ENCODE results near the gene PLA2G2D. TPM values are rescaled to one million over a fixed set of nuclear protein-coding genes. Genes with fewer than 3 reads are reported as not detected.

The PLA2G2D gene
- total RNA-seq, 1 experiment from 2014 or later: not detected

- no peaks in the 10 kb centered on the region for H3K4me1 ChIP-seq (ENCODE audit: insufficient read depth, low read length, poor library complexity, severe bottlenecking)
- H3K4me3 ChIP-seq (ENCODE audit: low read depth, low read length, poor library complexity, severe bottlenecking): no peak overlapping the region
- H3K27me3 ChIP-seq (replicated peaks; ENCODE audit: insufficient read depth, low read depth, low read length, poor library complexity): peaks cover 18% of the 10 kb centered on the region
- H3K36me3 ChIP-seq (ENCODE audit: insufficient read depth, low read length, poor library complexity, severe bottlenecking): no peaks in the 10 kb centered on the region
- no TSS peak for BruUV-seq (replicated peaks)
- intact Hi-C loops (cut with micrococcal nuclease; ENCODE audit: unreplicated experiment): no loop called here
- H3K27ac ChIP-seq (ENCODE audit: low read depth, low read length, poor library complexity, severe bottlenecking): no peak overlapping the region
- no peaks in the 10 kb centered on the region for H3K9me3 ChIP-seq (ENCODE audit: low read depth, low read length, poor library complexity, severe bottlenecking)
- CTCF ChIA-PET: no interaction called here
- POLR2A ChIA-PET (ENCODE audit: low non-redundant PET): no interaction called here
- DNase-seq (ENCODE audit: low spot score): peak; percentile 18
- TF ChIP-seq, protein P1, sequence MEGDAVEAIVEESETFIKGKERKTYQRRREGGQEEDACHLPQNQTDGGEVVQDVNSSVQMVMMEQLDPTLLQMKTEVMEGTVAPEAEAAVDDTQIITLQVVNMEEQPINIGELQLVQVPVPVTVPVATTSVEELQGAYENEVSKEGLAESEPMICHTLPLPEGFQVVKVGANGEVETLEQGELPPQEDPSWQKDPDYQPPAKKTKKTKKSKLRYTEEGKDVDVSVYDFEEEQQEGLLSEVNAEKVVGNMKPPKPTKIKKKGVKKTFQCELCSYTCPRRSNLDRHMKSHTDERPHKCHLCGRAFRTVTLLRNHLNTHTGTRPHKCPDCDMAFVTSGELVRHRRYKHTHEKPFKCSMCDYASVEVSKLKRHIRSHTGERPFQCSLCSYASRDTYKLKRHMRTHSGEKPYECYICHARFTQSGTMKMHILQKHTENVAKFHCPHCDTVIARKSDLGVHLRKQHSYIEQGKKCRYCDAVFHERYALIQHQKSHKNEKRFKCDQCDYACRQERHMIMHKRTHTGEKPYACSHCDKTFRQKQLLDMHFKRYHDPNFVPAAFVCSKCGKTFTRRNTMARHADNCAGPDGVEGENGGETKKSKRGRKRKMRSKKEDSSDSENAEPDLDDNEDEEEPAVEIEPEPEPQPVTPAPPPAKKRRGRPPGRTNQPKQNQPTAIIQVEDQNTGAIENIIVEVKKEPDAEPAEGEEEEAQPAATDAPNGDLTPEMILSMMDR (conservative IDR thresholded peaks at IDR 0.05; ENCODE audit: low read depth, low read length): no peak
- no peak for TF ChIP-seq EZH2 (IDR thresholded peaks at IDR 0.05; ENCODE audit: borderline replicate concordance, low read depth, low read length, poor library complexity, severe bottlenecking)
Measured at GRCh38 chr1:20166051-20166450, 46.7 kb upstream of the PLA2G2D start.

DNA sequence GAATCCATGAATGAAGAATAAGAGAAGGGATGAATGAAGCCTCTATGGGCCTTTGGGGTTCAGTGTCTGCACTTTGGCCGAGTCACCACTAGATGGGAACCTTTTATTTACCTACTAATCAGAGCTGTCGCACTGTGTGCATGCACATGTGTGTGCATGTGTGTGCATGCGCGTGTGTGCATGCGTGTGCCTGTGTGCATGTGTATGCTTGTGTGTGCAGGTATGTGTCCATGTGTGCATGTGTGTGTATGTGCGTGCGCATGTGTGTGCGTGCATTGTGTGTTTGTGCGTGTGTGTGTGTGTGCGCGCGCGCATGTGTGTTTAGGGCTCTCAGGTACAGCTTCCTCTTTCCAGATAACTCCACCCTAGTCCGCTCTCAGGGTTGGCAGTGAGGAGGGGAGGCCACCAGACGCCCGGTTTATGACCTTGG is 46.2 kb upstream of the PLA2G2D start:
- no peak overlapping the region for H3K4me3 ChIP-seq (ENCODE audit: low read depth, low read length, poor library complexity, severe bottlenecking)
- intact Hi-C loops (cut with micrococcal nuclease; ENCODE audit: unreplicated experiment): no loop called here
- H3K4me1 ChIP-seq (ENCODE audit: insufficient read depth, low read length, poor library complexity, severe bottlenecking): no peaks in the 10 kb centered on the region
- DNase-seq (ENCODE audit: low spot score): peak; percentile 17
- H3K36me3 ChIP-seq (ENCODE audit: insufficient read depth, low read length, poor library complexity, severe bottlenecking): no peaks in the 10 kb centered on the region
- H3K27ac ChIP-seq (ENCODE audit: low read depth, low read length, poor library complexity, severe bottlenecking): no peak overlapping the region
- ChIA-PET CTCF (no interaction called here), POLR2A (ENCODE audit: low non-redundant PET) (no interaction called here)
- H3K27me3 ChIP-seq (replicated peaks; ENCODE audit: insufficient read depth, low read depth, low read length, poor library complexity): peaks cover 18% of the 10 kb centered on the region
- peaks cover 5% of the 10 kb centered on the region for H3K9me3 ChIP-seq (ENCODE audit: low read depth, low read length, poor library complexity, severe bottlenecking)
- BruUV-seq (replicated peaks): no TSS peak
- TF ChIP-seq EZH2 (IDR thresholded peaks at IDR 0.05; ENCODE audit: borderline replicate concordance, low read depth, low read length, poor library complexity, severe bottlenecking): no peak
- TF ChIP-seq, protein P1 (conservative IDR thresholded peaks at IDR 0.05; ENCODE audit: low read depth, low read length): peak; percentile 54

- Histone ChIP-seq H3K4me1 (ENCODE audit: insufficient read depth, low read length, poor library complexity, severe bottlenecking) (no peaks in the 10 kb centered on the region), H3K4me3 (ENCODE audit: low read depth, low read length, poor library complexity, severe bottlenecking) (no peak overlapping the region), H3K9me3 (ENCODE audit: low read depth, low read length, poor library complexity, severe bottlenecking) (peaks cover 13% of the 10 kb centered on the region), H3K36me3 (ENCODE audit: insufficient read depth, low read length, poor library complexity, severe bottlenecking) (no peaks in the 10 kb centered on the region), H3K27me3 (replicated peaks; ENCODE audit: insufficient read depth, low read depth, low read length, poor library complexity) (peaks cover 18% of the 10 kb centered on the region), H3K27ac (ENCODE audit: low read depth, low read length, poor library complexity, severe bottlenecking) (no peak overlapping the region)
- TF ChIP-seq EZH2 (IDR thresholded peaks at IDR 0.05; ENCODE audit: borderline replicate concordance, low read depth, low read length, poor library complexity, severe bottlenecking): no peak
- TF ChIP-seq, protein P1 (conservative IDR thresholded peaks at IDR 0.05; ENCODE audit: low read depth, low read length): no peak
- intact Hi-C loops (cut with micrococcal nuclease; ENCODE audit: unreplicated experiment): no loop called here
- BruUV-seq (replicated peaks): no TSS peak
- CTCF ChIA-PET: no interaction called here
- POLR2A ChIA-PET (ENCODE audit: low non-redundant PET): no interaction called here
- DNase-seq (ENCODE audit: low spot score): no peak
Measured at GRCh38 chr1:20164694-20165202, 45.4 kb upstream of the PLA2G2D start.
